ENCODE data around the gene CACYBP. TPM values are rescaled to one million over a fixed set of nuclear protein-coding genes. Genes with fewer than 3 reads are reported as not detected.
"Not testable (repeated sequence)": the region's sequence is repeated elsewhere in the genome, so short reads cannot be mapped to it uniquely, and the experiment has no call there.

The CACYBP gene
- total RNA-seq, 1 donor from 2014 or later = 98.0 TPM

- Histone ChIP-seq H3K27me3 (ENCODE audit: control insufficient read depth, insufficient read depth, low read length) (no peaks in the 10 kb centered on the region), H3K4me3 (ENCODE audit: low read depth, low read length) (no peak overlapping the region), H3K36me3 (ENCODE audit: control insufficient read depth, insufficient read depth, low read length) (no peaks in the 10 kb centered on the region)
- DNase-seq (ENCODE audit: low read depth) = no peak
- no peak for TF ChIP-seq CTCF (IDR thresholded peaks at IDR 0.05; ENCODE audit: insufficient read depth, low read length, poor library complexity, severe bottlenecking)
Observed at GRCh38 chr1:175035865-175036264, 36.1 kb downstream of the CACYBP start.

DNA sequence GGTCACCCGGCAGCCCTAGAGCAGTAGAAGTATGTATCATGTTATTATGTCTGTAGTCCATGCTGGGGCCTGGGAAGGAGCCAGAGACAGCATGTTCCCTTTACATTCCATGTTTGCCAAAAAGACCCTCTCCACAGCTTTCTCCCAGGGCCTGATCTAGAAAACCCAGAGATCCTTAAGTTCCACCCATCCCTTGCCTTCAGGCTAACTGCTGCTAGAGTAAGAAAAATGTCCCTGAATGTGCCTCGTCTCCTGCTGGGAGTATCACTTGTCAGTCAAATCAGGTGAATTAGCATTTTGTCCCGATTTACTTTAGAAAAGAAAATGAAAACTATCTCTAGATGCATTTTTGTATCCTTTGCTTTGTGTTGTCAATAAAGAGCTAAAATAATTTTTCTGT lies 36.7 kb downstream of the CACYBP start:
- Histone ChIP-seq H3K27me3 (ENCODE audit: control insufficient read depth, insufficient read depth, low read length) (no peaks in the 10 kb centered on the region), H3K36me3 (ENCODE audit: control insufficient read depth, insufficient read depth, low read length) (no peaks in the 10 kb centered on the region), H3K4me3 (ENCODE audit: low read depth, low read length) (no peak overlapping the region)
- TF ChIP-seq CTCF (IDR thresholded peaks at IDR 0.05; ENCODE audit: insufficient read depth, low read length, poor library complexity, severe bottlenecking) = no peak
- no peak for DNase-seq (ENCODE audit: low read depth)

GRCh38 chr1:175037416-175037815 lies 37.7 kb downstream of the CACYBP start:
- Histone ChIP-seq H3K4me3 (ENCODE audit: low read depth, low read length) (no peak overlapping the region), H3K27me3 (ENCODE audit: control insufficient read depth, insufficient read depth, low read length) (no peaks in the 10 kb centered on the region), H3K36me3 (ENCODE audit: control insufficient read depth, insufficient read depth, low read length) (no peaks in the 10 kb centered on the region)
- no peak for TF ChIP-seq CTCF (IDR thresholded peaks at IDR 0.05; ENCODE audit: insufficient read depth, low read length, poor library complexity, severe bottlenecking)
- DNase-seq (ENCODE audit: low read depth) = no peak

DNA sequence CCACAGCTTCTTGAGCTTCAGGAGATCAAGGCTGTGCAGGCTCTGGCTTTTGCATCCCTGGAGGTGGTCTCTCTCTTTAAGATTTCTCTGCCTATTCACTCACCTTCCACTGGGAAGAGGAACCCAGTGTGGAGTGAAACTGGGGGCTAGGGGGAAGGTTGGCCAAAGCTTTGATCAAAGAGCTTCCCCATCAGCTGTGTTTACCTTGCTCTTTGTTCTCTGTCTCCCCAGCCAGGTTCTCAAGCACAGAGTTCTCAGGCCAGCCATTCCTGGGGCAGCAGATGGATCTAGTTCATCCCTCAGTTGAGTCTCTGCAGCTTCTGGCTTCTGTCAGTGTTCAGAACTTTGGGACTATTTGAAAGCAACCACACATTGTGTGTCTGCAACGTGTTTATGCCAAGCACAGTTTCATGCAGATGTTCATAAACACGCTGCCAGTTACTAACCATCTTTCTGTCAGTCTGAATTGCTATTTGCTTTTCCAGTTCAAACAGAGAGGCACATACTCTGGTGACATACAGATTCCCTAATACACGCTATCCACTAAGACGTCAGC lies 40.7 kb downstream of the CACYBP start:
- Histone ChIP-seq H3K36me3 (ENCODE audit: control insufficient read depth, insufficient read depth, low read length) (no peaks in the 10 kb centered on the region), H3K4me3 (ENCODE audit: low read depth, low read length) (no peak overlapping the region), H3K27me3 (ENCODE audit: control insufficient read depth, insufficient read depth, low read length) (no peaks in the 10 kb centered on the region)
- TF ChIP-seq CTCF (IDR thresholded peaks at IDR 0.05; ENCODE audit: insufficient read depth, low read length, poor library complexity, severe bottlenecking) = no peak
- DNase-seq (ENCODE audit: low read depth) = no peak

GRCh38 chr1:175042650-175043049 lies 42.9 kb downstream of the CACYBP start:
- no peaks in the 10 kb centered on the region for H3K36me3 ChIP-seq (ENCODE audit: control insufficient read depth, insufficient read depth, low read length)
- DNase-seq (ENCODE audit: low read depth) = no peak
- TF ChIP-seq CTCF (IDR thresholded peaks at IDR 0.05; ENCODE audit: insufficient read depth, low read length, poor library complexity, severe bottlenecking) = no peak

GRCh38 chr1:175043824-175044223 lies 44.1 kb downstream of the CACYBP start:
- H3K36me3 ChIP-seq (ENCODE audit: control insufficient read depth, insufficient read depth, low read length) = no peaks in the 10 kb centered on the region
- H3K27me3 ChIP-seq (ENCODE audit: control insufficient read depth, insufficient read depth, low read length) = no peaks in the 10 kb centered on the region
- no peak overlapping the region for H3K4me3 ChIP-seq (ENCODE audit: low read depth, low read length)
- no peak for DNase-seq (ENCODE audit: low read depth)
- TF ChIP-seq CTCF (IDR thresholded peaks at IDR 0.05; ENCODE audit: insufficient read depth, low read length, poor library complexity, severe bottlenecking) = no peak

More at GRCh38 chr1:175042650-175043049, 42.9 kb downstream of the CACYBP start:
- H3K4me3 ChIP-seq (ENCODE audit: low read depth, low read length) = no peak overlapping the region
- no peaks in the 10 kb centered on the region for H3K27me3 ChIP-seq (ENCODE audit: control insufficient read depth, insufficient read depth, low read length)

GRCh38 chr1:175044591-175044990 lies 44.8 kb downstream of the CACYBP start:
- not testable (repeated sequence) for H3K4me3 ChIP-seq (ENCODE audit: low read depth, low read length); H3K36me3 ChIP-seq (ENCODE audit: control insufficient read depth, insufficient read depth, low read length); DNase-seq (ENCODE audit: low read depth); H3K27me3 ChIP-seq (ENCODE audit: control insufficient read depth, insufficient read depth, low read length)
